RWPE2 (cell line): Measurements from ENCODE around the gene FGF23.

Source experiments
- ATAC-seq: fragments of 200-7000 bp; cut with Tn5 transposase; 3 replicates; pipeline ENCODE4 v1.9.1; 2021; ENCODE audit warnings: low read depth
- DNase-seq: peaks from one replicate; pipeline ENCODE4 v3.0.0-alpha.2; 2020; ENCODE audit warnings: low spot score
- H3K27ac ChIP-seq: fragments of 450-650 bp; 2 replicates; pipeline ENCODE4 v1.5.1; 2017; ENCODE audit warnings: mild to moderate bottlenecking; ENCODE audit not compliant: poor library complexity, severe bottlenecking
- H3K27me3 ChIP-seq: fragments of 250-450 bp; sonication (Bioruptor Pico); 2 replicates; pipeline ENCODE4 v1.5.1; 2021; ENCODE audit warnings: mild to moderate bottlenecking, moderate library complexity; ENCODE audit not compliant: insufficient read depth, poor library complexity, severe bottlenecking
- H3K36me3 ChIP-seq: fragments of 250-450 bp; sonication (Bioruptor Pico); 2 replicates; pipeline ENCODE4 v1.5.1; 2020; ENCODE audit warnings: low read depth, mild to moderate bottlenecking, moderate library complexity
- H3K4me1 ChIP-seq: fragments of 250-450 bp; sonication (Bioruptor Pico); 2 replicates; pipeline ENCODE4 v1.5.1; 2021; ENCODE audit warnings: mild to moderate bottlenecking, moderate library complexity; ENCODE audit not compliant: insufficient read depth, poor library complexity, severe bottlenecking
- H3K4me3 ChIP-seq: fragments of 250-450 bp; sonication (Bioruptor Pico); 2 replicates; pipeline ENCODE4 v1.5.1; 2021; ENCODE audit warnings: mild to moderate bottlenecking, moderate library complexity; ENCODE audit not compliant: severe bottlenecking
- H3K9me3 ChIP-seq: fragments of 250-450 bp; sonication (Bioruptor Pico); 2 replicates; pipeline ENCODE4 v1.5.1; 2021; ENCODE audit warnings: mild to moderate bottlenecking, moderate library complexity; ENCODE audit not compliant: severe bottlenecking
- CTCF ChIP-seq: fragments of 450-650 bp; IDR thresholded peaks from one replicate; pipeline ENCODE4 v1.5.1; 2017; ENCODE audit warnings: mild to moderate bottlenecking, moderate library complexity; ENCODE audit not compliant: poor library complexity, severe bottlenecking

Gene FGF23

GRCh38 chr12:4346931-4347330 is 32.6 kb downstream of the FGF23 start:
- Histone ChIP-seq H3K9me3 (no peaks in the 10 kb centered on the region), H3K4me3 (no peak overlapping the region), H3K27ac (no peak overlapping the region), H3K36me3 (peaks cover 62% of the 10 kb centered on the region), H3K27me3 (no peaks in the 10 kb centered on the region), H3K4me1 (no peaks in the 10 kb centered on the region)
- no peak for ATAC-seq
- DNase-seq: no peak
- no peak for TF ChIP-seq CTCF

GRCh38 chr12:4331842-4332241 is 47.7 kb downstream of the FGF23 start:
- Histone ChIP-seq H3K27ac (no peak overlapping the region), H3K4me1 (peaks cover 9% of the 10 kb centered on the region), H3K36me3 (peaks cover 85% of the 10 kb centered on the region), H3K4me3 (no peak overlapping the region), H3K27me3 (no peaks in the 10 kb centered on the region), H3K9me3 (no peaks in the 10 kb centered on the region)
- ATAC-seq (no peak), DNase-seq (no peak)
- no peak for TF ChIP-seq CTCF

GRCh38 chr12:4331221-4331620 is 48.3 kb downstream of the FGF23 start:
- H3K9me3 ChIP-seq: no peaks in the 10 kb centered on the region
- H3K4me1 ChIP-seq: peaks cover 9% of the 10 kb centered on the region
- ATAC-seq: no peak
- no peak for DNase-seq
- no peak overlapping the region for H3K27ac ChIP-seq
- H3K27me3 ChIP-seq: no peaks in the 10 kb centered on the region
- H3K36me3 ChIP-seq: peaks cover 79% of the 10 kb centered on the region
- H3K4me3 ChIP-seq: no peak overlapping the region
- no peak for TF ChIP-seq CTCF

- Histone ChIP-seq H3K4me1 (peaks cover 9% of the 10 kb centered on the region), H3K27ac (no peak overlapping the region), H3K4me3 (no peak overlapping the region), H3K36me3 (peaks cover 79% of the 10 kb centered on the region), H3K27me3 (no peaks in the 10 kb centered on the region), H3K9me3 (no peaks in the 10 kb centered on the region)
- ATAC-seq: peak; percentile 40; the same call in 1 of the 3 replicates
- no peak for DNase-seq
- no peak for TF ChIP-seq CTCF
Observed at GRCh38 chr12:4330203-4330602, 49.3 kb downstream of the FGF23 start.

GRCh38 chr12:4327293-4327692 is 52.2 kb downstream of the FGF23 start:
- no peak for TF ChIP-seq CTCF
- no peak overlapping the region for H3K27ac ChIP-seq
- no peaks in the 10 kb centered on the region for H3K27me3 ChIP-seq
- no peak overlapping the region for H3K4me3 ChIP-seq
- H3K4me1 ChIP-seq: peaks cover 22% of the 10 kb centered on the region
- peaks cover 63% of the 10 kb centered on the region for H3K36me3 ChIP-seq
- DNase-seq: no peak
- no peaks in the 10 kb centered on the region for H3K9me3 ChIP-seq
- no peak for ATAC-seq
